Astrocyte of the cerebellum (primary cell): ENCODE results near the gene ZFP36.

Source experiments
- DNase-seq: peaks from one replicate; pipeline ENCODE4 v3.0.0-alpha.2; 2011; ENCODE audit warnings: low read depth
- H3K4me3 ChIP-seq: 2 replicates; pipeline ENCODE4 v1.5.1; 2011; ENCODE audit warnings: mild to moderate bottlenecking, low read depth, low read length, moderate library complexity
- CTCF ChIP-seq: IDR thresholded peaks from 2 replicates; pipeline ENCODE4 v1.5.1; 2012; ENCODE audit warnings: low read length, low read depth, moderate library complexity, mild to moderate bottlenecking; ENCODE audit errors: missing control alignments
- in situ Hi-C: cut with HindIII; loops from 2 replicates; pipeline ENCODE4 v1.10.0; 2017; ENCODE audit warnings: low sequenced_read_pairs

ZFP36 gene

GRCh38 chr19:39430675-39431593, 24.3 kb downstream of the ZFP36 start:
- no peak overlapping the region for H3K4me3 ChIP-seq
- in situ Hi-C loops = no loop called here
- peak; percentile 98 for DNase-seq
- no peak for TF ChIP-seq CTCF

DNA sequence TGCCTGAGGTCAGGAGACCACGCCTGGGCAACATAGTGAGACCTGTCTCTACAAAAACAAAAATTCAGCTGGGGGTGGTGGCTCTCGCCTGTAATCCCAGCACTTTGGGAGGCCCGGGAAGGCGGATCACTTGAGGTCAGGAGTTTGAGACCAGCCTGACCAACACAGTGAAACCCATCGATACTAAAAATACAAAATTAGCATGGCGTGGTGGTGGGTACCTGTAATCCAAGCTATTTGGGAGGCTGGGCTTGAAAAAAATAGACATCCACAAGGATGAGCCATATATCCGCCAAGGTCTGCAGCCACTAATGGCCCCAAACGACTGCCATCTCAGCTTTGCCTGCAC, 26.0 kb downstream of the ZFP36 start:
- DNase-seq = no peak
- H3K4me3 ChIP-seq = no peak overlapping the region
- in situ Hi-C loops = no loop called here
- TF ChIP-seq CTCF = no peak

DNA sequence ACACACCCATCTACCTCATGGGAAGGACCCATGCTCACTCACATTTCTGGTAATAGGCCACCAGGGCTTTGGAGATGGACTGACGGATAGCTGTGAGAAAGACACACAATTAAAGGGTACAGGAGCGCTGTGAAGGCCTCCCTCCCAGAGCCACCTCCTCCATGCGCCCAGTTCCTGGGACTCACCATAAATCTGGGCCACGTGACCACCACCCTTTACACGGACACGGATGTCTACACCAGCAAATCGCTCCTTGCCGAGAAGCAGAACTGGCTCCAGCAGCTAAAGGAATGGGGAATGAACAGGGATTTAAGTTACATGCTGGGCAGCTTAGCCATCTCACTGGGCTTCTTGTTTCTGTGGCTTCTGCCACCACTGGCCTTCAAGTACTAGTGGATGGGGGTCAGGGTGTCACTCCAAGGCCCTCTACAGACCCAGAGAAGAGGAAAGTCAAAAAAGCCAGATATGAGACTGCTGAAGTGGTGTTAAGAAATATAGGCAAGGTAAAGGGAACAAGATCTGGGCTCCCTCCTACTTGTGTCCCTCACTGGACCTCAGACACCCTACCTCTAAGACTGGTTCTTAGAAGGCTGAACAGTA, 26.9 kb downstream of the ZFP36 start:
- DNase-seq = no peak
- H3K4me3 ChIP-seq = no peak overlapping the region
- no peak for TF ChIP-seq CTCF
- in situ Hi-C loops = no loop called here

- TF ChIP-seq CTCF = no peak
- H3K4me3 ChIP-seq = peak overlapping the region; percentile 89
- in situ Hi-C loops = no loop called here
- DNase-seq = no peak
Measured at GRCh38 chr19:39434123-39435076, 27.8 kb downstream of the ZFP36 start.

DNA sequence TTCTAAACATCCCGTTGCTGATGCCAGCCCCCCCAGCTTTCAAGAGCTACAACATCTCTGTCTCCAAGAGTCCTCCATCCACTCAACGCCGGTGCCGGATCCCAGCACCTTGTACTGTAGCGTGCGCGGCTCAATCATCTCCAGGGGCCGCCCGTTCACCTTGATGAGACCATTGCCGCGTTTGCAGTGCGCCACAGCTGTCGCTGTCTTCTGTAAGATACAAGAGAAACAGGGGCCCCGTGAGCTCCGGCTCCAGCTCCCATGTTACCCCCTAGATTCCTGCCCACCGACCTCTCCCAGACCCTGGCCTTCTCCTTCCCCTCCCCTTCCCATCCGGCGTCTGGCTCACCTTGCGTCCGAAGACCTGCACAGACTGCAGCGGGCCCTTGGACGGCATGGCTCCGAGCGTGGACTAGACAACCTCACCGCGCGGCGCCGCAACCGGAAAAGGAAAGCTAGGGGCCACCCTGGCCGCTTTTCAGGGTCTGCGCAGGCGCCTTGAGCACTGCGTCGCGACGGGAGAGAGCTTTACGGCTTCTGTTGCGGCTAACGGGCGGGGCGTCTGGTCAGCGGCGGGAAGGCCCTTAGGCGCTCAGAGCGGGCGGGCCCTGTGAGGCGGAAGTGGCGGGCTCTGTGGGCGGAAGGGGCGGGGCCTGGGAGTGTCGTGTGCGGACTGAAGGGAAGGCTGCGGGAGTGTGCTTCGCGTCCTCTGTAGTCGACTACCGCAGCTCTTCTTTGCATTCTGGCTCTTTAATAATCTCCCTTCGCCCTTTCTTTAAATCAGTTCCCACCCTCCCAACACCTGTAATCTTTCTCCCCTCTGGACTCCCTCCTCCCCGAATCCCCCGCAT, 29.1 kb downstream of the ZFP36 start, which contains the start of gene RPS16:
RPS16 (minus strand) TSS at position 451 of the 851 bp plus-strand sequence; CDS start at position 397, 54 bp downstream.
- TF ChIP-seq CTCF = no peak
- in situ Hi-C loops = no loop called here

More for the DNA sequence above, 29.1 kb downstream of the ZFP36 start, which contains the start of gene RPS16:
- DNase-seq = peak; percentile 92
- peak within 1 kb of the TSS; percentile 89 for H3K4me3 ChIP-seq
